ENCODE results near the gene STAT1. TPM values are rescaled to one million over a fixed set of nuclear protein-coding genes. Genes with fewer than 3 reads are reported as not detected.

STAT1 gene
- total RNA-seq, 1 donor from 2014 or later, result 29.0 TPM

DNA sequence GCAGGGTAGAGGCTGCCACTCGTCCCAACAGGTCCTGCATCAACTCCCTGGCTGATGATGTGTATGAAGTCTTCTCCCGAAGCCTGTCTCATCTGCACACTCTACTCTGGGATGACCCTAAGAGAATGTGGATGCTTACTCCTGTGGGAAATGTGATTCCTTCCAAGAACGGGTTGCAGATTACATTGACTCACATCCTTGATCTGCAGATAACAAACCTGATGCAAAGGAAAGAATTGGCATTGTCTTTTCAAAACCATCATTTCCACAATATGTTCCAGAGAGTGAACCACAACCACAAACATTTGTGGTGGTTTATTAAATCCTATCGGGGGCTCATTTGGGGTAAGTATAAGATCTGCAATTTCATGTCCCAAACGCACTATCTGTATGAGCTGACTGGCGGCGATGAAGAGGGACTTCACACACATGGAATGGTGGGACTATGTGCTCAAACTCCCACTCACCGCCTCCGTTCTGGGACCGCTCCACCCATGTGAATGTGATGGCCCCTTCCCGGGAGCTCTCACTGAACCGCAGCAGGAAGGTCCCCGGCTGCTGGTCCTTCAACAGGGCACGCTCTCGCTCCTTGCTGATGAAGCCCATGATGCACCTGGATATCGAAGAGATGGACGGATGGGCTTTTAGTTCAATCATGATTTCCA, 35.5 kb downstream of the STAT1 start:
- FAIRE-seq, result no peak
- Histone ChIP-seq H3K36me3 (ENCODE audit: control insufficient read depth, insufficient read depth, low read length) (peaks cover 29% of the 10 kb centered on the region), H3K4me3 (ENCODE audit: low read depth, low read length) (no peak overlapping the region), H3K27me3 (ENCODE audit: control insufficient read depth, insufficient read depth, low read length) (no peaks in the 10 kb centered on the region)
- DNase-seq (ENCODE audit: low read depth), result peak; percentile 39
- TF ChIP-seq, protein P1, sequence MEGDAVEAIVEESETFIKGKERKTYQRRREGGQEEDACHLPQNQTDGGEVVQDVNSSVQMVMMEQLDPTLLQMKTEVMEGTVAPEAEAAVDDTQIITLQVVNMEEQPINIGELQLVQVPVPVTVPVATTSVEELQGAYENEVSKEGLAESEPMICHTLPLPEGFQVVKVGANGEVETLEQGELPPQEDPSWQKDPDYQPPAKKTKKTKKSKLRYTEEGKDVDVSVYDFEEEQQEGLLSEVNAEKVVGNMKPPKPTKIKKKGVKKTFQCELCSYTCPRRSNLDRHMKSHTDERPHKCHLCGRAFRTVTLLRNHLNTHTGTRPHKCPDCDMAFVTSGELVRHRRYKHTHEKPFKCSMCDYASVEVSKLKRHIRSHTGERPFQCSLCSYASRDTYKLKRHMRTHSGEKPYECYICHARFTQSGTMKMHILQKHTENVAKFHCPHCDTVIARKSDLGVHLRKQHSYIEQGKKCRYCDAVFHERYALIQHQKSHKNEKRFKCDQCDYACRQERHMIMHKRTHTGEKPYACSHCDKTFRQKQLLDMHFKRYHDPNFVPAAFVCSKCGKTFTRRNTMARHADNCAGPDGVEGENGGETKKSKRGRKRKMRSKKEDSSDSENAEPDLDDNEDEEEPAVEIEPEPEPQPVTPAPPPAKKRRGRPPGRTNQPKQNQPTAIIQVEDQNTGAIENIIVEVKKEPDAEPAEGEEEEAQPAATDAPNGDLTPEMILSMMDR (IDR thresholded peaks at IDR 0.05; ENCODE audit: insufficient read depth, low read length, severe bottlenecking), result no peak

DNA sequence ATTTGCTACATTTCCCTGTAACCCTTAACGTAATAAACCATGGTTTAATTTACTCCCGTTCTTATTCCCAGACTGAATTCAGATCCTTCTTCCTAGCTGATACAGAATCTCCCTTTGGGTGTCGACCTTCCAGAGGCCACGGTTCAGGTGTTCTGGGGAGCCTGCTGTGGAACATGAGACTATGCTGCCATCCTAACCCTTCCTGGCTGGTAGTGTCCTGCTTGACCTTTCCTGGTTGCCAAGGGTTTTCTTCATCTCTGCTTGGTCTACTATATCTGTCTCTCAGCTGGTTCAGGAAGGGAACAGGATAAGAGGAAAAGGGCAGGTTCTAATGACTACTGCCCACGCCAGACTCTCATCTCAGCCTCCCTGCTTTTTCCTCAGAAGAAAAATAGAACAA, 36.5 kb downstream of the STAT1 start:
- FAIRE-seq (no peak), DNase-seq (ENCODE audit: low read depth) (no peak)
- Histone ChIP-seq H3K36me3 (ENCODE audit: control insufficient read depth, insufficient read depth, low read length) (peaks cover 27% of the 10 kb centered on the region), H3K27me3 (ENCODE audit: control insufficient read depth, insufficient read depth, low read length) (no peaks in the 10 kb centered on the region), H3K4me3 (ENCODE audit: low read depth, low read length) (no peak overlapping the region)
- TF ChIP-seq, protein P1 (IDR thresholded peaks at IDR 0.05; ENCODE audit: insufficient read depth, low read length, severe bottlenecking), result no peak

DNA sequence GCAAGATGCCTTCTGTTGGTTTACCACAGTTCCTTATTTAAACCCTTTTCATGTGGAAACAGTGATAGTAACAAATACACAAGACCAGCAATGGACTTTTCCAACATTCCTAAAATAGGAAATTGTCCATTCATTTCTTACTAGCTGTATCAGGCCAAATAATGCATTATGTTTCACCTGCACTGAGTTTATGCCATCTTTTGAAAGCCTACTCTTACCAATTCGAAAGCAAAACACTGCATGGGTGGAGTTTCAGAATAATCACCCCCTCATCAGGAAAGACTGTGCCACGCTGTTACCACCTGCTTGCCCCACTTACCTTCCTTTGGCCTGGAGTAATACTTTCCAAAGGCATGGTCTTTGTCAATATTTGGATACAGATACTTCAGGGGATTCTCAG, 37.5 kb downstream of the STAT1 start:
- H3K27me3 ChIP-seq (ENCODE audit: control insufficient read depth, insufficient read depth, low read length), result no peaks in the 10 kb centered on the region
- DNase-seq (ENCODE audit: low read depth) (no peak), FAIRE-seq (no peak)
- H3K4me3 ChIP-seq (ENCODE audit: low read depth, low read length), result no peak overlapping the region
- TF ChIP-seq, protein P1 (IDR thresholded peaks at IDR 0.05; ENCODE audit: insufficient read depth, low read length, severe bottlenecking), result no peak
- H3K36me3 ChIP-seq (ENCODE audit: control insufficient read depth, insufficient read depth, low read length), result peaks cover 30% of the 10 kb centered on the region

DNA sequence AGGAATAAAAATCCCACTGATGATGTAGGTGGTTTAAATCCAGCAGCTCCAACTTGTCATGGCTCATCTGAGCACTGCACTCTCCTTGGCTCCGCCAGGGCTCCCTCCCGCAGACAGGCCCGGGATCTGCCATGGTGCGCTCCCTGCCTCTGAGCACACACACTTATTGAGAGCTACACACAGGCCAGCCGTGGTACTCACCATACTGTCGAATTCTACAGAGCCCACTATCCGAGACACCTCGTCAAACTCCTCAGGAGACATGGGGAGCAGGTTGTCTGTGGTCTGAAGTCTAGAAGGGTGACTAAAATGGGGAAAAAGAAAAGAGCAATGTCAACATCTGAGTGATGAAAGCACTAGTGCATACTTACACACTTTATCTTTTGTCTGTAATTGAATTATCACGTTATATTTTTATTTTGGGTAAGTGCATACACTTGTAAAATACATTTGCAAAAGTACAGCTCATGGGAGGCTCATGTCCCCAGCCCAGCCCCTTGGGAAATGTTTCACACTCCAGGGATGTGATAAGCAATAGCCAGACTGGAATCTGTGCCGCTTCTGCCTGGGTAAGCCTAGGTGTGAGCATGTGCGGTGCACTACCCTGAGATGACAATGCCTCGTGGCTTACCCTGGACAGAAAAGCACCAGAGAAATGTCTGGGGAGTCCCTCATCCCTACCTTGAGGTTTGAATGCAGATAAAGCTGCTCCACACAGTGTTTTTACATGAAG, 39.2 kb downstream of the STAT1 start:
- Histone ChIP-seq H3K36me3 (ENCODE audit: control insufficient read depth, insufficient read depth, low read length) (peaks cover 32% of the 10 kb centered on the region), H3K27me3 (ENCODE audit: control insufficient read depth, insufficient read depth, low read length) (no peaks in the 10 kb centered on the region), H3K4me3 (ENCODE audit: low read depth, low read length) (no peak overlapping the region)
- DNase-seq (ENCODE audit: low read depth), result no peak
- TF ChIP-seq, protein P1 (IDR thresholded peaks at IDR 0.05; ENCODE audit: insufficient read depth, low read length, severe bottlenecking), result no peak
- no peak for FAIRE-seq

DNA sequence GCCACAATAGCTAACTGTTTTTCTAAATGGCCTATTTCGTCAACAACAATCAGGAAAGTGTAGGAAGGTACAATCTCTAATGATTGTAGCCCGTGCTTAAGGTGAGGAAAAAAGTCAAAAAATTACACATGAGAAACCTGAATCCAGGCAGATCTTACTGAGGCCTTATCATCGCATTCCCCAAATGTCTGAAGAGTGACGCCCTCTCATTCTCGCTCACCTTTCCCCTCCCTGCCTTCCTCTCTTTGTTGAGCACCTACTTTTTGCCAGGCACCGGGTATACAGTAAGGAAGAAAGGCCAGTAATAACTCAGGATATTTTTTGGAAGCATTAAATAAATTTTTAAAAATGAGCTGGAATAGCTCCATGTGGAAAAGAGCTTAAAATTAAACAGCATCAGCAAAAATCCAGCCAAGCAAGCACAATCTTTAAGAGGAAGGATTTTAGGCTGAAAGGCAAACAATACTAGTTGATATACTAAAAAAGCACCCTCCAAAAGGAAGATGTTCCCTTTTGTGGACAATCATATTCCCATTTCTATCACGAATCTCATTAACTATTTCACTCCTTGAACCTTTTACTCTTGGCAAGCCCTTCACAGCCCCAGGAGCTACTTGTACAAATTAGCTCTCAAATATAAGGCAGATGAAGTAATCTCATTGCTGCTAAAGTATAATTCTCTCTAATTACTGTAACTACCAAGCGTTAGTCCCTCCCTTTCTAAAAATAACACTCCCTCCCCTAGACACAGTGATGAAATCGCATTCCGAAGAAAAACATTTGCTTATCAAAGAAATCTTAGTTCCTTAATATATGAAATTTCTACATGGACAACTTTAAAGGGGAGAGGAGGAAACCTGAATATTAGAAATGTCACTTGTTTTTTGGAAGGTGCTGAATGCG, 40.0 kb downstream of the STAT1 start:
- DNase-seq (ENCODE audit: low read depth) (no peak), FAIRE-seq (no peak)
- H3K4me3 ChIP-seq (ENCODE audit: low read depth, low read length), result no peak overlapping the region
- H3K36me3 ChIP-seq (ENCODE audit: control insufficient read depth, insufficient read depth, low read length), result peaks cover 30% of the 10 kb centered on the region
- H3K27me3 ChIP-seq (ENCODE audit: control insufficient read depth, insufficient read depth, low read length), result no peaks in the 10 kb centered on the region
- TF ChIP-seq, protein P1 (IDR thresholded peaks at IDR 0.05; ENCODE audit: insufficient read depth, low read length, severe bottlenecking), result no peak
